H1 (cell line): Measurements from ENCODE around the gene CMKLR1. TPM values are rescaled to one million over a fixed set of nuclear protein-coding genes. Genes with fewer than 3 reads are reported as not detected.

Experiments used
- CTCF ChIA-PET: fragments of 300-600 bp; sonication (Branson Sonifier 250); formaldehyde crosslinking; loops from one replicate; lab custom pipeline; 2021; ENCODE audit not compliant: partially characterized antibody; lab: Charles Lee
- POLR2A ChIA-PET: fragments of 300-600 bp; sonication (Branson Sonifier 250); formaldehyde crosslinking; loops from one replicate; lab custom pipeline; 2021; ENCODE audit warnings: inconsistent platforms; ENCODE audit not compliant: partially characterized antibody; lab: Charles Lee
- DNase-seq, 2 experiments: peaks; one replicate each; pipeline versions ENCODE4 v3.0.0 to v3.0.0-alpha.2; 2010 to 2022; ENCODE audit warnings: low spot score in 2 of 2, low read depth in 1 of 2, mixed read lengths in 1 of 2
- FAIRE-seq: peaks from 2 replicates; lab custom pipeline; 2011; peaks lifted over from hg19 to GRCh38; lab: Jason Lieb, UNC
- H2AFZ ChIP-seq: 2 replicates; pipeline ENCODE4 v1.8.1; 2012; ENCODE audit warnings: low read length, inconsistent platforms
- H2AK5ac ChIP-seq: 2 replicates; pipeline ENCODE4 v1.6.1; 2013; ENCODE audit warnings: low read depth, low read length
- H2BK120ac ChIP-seq: replicated peaks from 2 replicates; pipeline ENCODE3; 2013; ENCODE audit warnings: low read depth, low read length, inconsistent platforms
- H2BK12ac ChIP-seq: 2 replicates; pipeline ENCODE4 v1.6.1; 2013; ENCODE audit warnings: low read depth, low read length
- H2BK15ac ChIP-seq: 2 replicates; pipeline ENCODE4 v1.6.1; 2013; ENCODE audit warnings: low read length
- H2BK20ac ChIP-seq: 2 replicates; pipeline ENCODE4 v1.6.1; 2013; ENCODE audit warnings: low read length
- H2BK5ac ChIP-seq: 2 replicates; pipeline ENCODE4 v1.6.1; 2013; ENCODE audit warnings: low read depth, low read length
- H3K14ac ChIP-seq: 2 replicates; pipeline ENCODE4 v1.6.1; 2013; ENCODE audit warnings: inconsistent platforms; ENCODE audit not compliant: insufficient read length
- H3K18ac ChIP-seq: 2 replicates; pipeline ENCODE4 v1.6.1; 2013; ENCODE audit warnings: low read length; ENCODE audit errors: extremely low read depth
- H3K23ac ChIP-seq: 2 replicates; pipeline ENCODE4 v1.6.1; 2013; ENCODE audit warnings: inconsistent platforms; ENCODE audit not compliant: insufficient read length
- H3K23me2 ChIP-seq: 2 replicates; pipeline ENCODE4 v1.6.1; 2013; ENCODE audit warnings: low read depth, low read length
- H3K27ac ChIP-seq: 2 replicates; pipeline ENCODE4 v1.6.1; 2011; ENCODE audit warnings: low read depth, low read length, inconsistent platforms
- H3K27me3 ChIP-seq, 4 experiments: replicated peaks in 1 of 4; 1 replicate in 1 of 4; 2 replicates in 3 of 4; pipeline versions ENCODE4 v1.6.1 to v1.8.1; 2011 to 2013; ENCODE audit warnings: low read length in 3 of 4, mild to moderate bottlenecking in 3 of 4, inconsistent platforms in 2 of 4, mixed read lengths in 2 of 4, moderate library complexity in 1 of 4; ENCODE audit not compliant: control insufficient read depth in 3 of 4, insufficient read depth in 3 of 4; ENCODE audit errors: extremely low read depth in 1 of 4
- H3K36me3 ChIP-seq, 4 experiments: 2 replicates each; pipeline versions ENCODE4 v1.6.1 to v1.8.1; 2011 to 2013; ENCODE audit warnings: mild to moderate bottlenecking in 4 of 4, low read length in 3 of 4, moderate library complexity in 2 of 4, control low read depth in 1 of 4, inconsistent platforms in 1 of 4; ENCODE audit not compliant: insufficient read depth in 4 of 4, control insufficient read depth in 2 of 4
- H3K4ac ChIP-seq: replicated peaks from 2 replicates; pipeline ENCODE3; 2013; ENCODE audit warnings: low read length, low read depth, mixed read lengths, inconsistent platforms; ENCODE audit not compliant: insufficient read length
- H3K4me1 ChIP-seq, 4 experiments: replicated peaks in 1 of 4; 1 replicate in 1 of 4; 2 replicates in 3 of 4; pipeline versions ENCODE4 v1.6.1 to v1.8.1; 2011 to 2013; ENCODE audit warnings: low read length in 3 of 4, inconsistent platforms in 2 of 4, mixed read lengths in 1 of 4; ENCODE audit not compliant: insufficient read depth in 4 of 4, control insufficient read depth in 3 of 4
- H3K4me2 ChIP-seq, 2 experiments: 2 replicates each; pipeline versions ENCODE4 v1.6.1 to v1.8.1; 2011 to 2013; ENCODE audit warnings: low read depth in 2 of 2, low read length in 2 of 2, control low read depth in 1 of 2, inconsistent platforms in 1 of 2, mild to moderate bottlenecking in 1 of 2; ENCODE audit not compliant: insufficient read depth in 1 of 2
- H3K4me3 ChIP-seq, 4 experiments: fragments of 200-600, 300-600 bp in 1 of 4; sonication (generic), shearing (Covaris generic), sonication (Bioruptor Twin) in 1 of 4; 2 replicates each; pipeline versions ENCODE4 v1.5.1 to v1.8.1; 2011 to 2016; ENCODE audit warnings: low read length in 4 of 4, low read depth in 3 of 4, control low read depth in 2 of 4, inconsistent platforms in 2 of 4, mild to moderate bottlenecking in 2 of 4, mixed read lengths in 1 of 4, moderate library complexity in 1 of 4; ENCODE audit not compliant: insufficient read depth in 2 of 4; ENCODE audit errors: extremely low read depth in 1 of 4
- H3K56ac ChIP-seq: replicated peaks from 2 replicates; pipeline ENCODE3; 2013; ENCODE audit warnings: low read depth, mild to moderate bottlenecking, mixed read lengths, low read length, inconsistent platforms; ENCODE audit not compliant: insufficient read length
- H3K79me1 ChIP-seq: 2 replicates; pipeline ENCODE4 v1.6.1; 2013; ENCODE audit warnings: low read depth, low read length, control low read depth
- H3K79me2 ChIP-seq, 2 experiments: 2 replicates each; pipeline versions ENCODE4 v1.6.1 to v1.8.1; 2012 to 2013; ENCODE audit warnings: low read length in 2 of 2, mild to moderate bottlenecking in 2 of 2, inconsistent platforms in 1 of 2; ENCODE audit not compliant: insufficient read depth in 2 of 2, control insufficient read depth in 1 of 2
- H3K9ac ChIP-seq, 4 experiments: replicated peaks in 1 of 4; 1 replicate in 1 of 4; 2 replicates in 3 of 4; pipeline versions ENCODE4 v1.6.1 to v1.8.1; 2011 to 2013; ENCODE audit warnings: low read depth in 3 of 4, low read length in 3 of 4, control low read depth in 2 of 4, mild to moderate bottlenecking in 2 of 4, moderate library complexity in 2 of 4, inconsistent platforms in 1 of 4; ENCODE audit errors: extremely low read depth in 1 of 4
- H3K9me3 ChIP-seq, 2 experiments: 2 replicates each; pipeline versions ENCODE4 v1.6.1 to v1.8.1; 2012 to 2013; ENCODE audit warnings: mild to moderate bottlenecking in 2 of 2, moderate library complexity in 2 of 2, control low read depth in 1 of 2, inconsistent platforms in 1 of 2, low read depth in 1 of 2, low read length in 1 of 2, mixed read lengths in 1 of 2; ENCODE audit not compliant: insufficient read depth in 2 of 2
- H4K20me1 ChIP-seq, 2 experiments: replicated peaks in 1 of 2; 2 replicates each; pipeline versions ENCODE3 to v1.8.1; 2011 to 2013; ENCODE audit warnings: inconsistent platforms in 2 of 2, low read length in 2 of 2, mild to moderate bottlenecking in 1 of 2; ENCODE audit not compliant: insufficient read depth in 2 of 2, control insufficient read depth in 1 of 2
- H4K5ac ChIP-seq: 2 replicates; pipeline ENCODE4 v1.6.1; 2013; ENCODE audit warnings: low read length, low read depth, mixed read lengths, inconsistent platforms; ENCODE audit not compliant: insufficient read length
- H4K8ac ChIP-seq: 2 replicates; pipeline ENCODE4 v1.8.0; 2013; ENCODE audit warnings: mild to moderate bottlenecking, moderate library complexity, low read length, inconsistent platforms; ENCODE audit not compliant: insufficient read depth; ENCODE audit errors: extremely low read depth
- H4K91ac ChIP-seq: replicated peaks from 2 replicates; pipeline ENCODE3; 2013; ENCODE audit warnings: low read length, mixed read lengths, inconsistent platforms; ENCODE audit not compliant: insufficient read length
- CHD1 ChIP-seq: IDR thresholded peaks from 2 replicates; pipeline ENCODE4 v1.6.1; 2012; ENCODE audit warnings: low read depth, low read length, improper control_type of control experiment
- WGBS, 2 experiments: shearing (Covaris generic) in 1 of 2; methylation state at CpG; one replicate each; pipeline versions ENCODE4 v1.1.6 to v1.1.7; 2013 to 2015; ENCODE audit warnings: low lambda C conversion rate in 2 of 2, mixed read lengths in 2 of 2, inconsistent platforms in 1 of 2, low coverage in 1 of 2, missing lambda C conversion rate in 1 of 2; ENCODE audit not compliant: insufficient replicate concordance in 2 of 2, insufficient coverage in 1 of 2, insufficient read length in 1 of 2; ENCODE audit errors: extremely low coverage in 1 of 2, missing lambda C conversion rate in 1 of 2; 5-methylcytosine and 5-hydroxymethylcytosine counted together
- polyA plus RNA-seq, 7 experiments: library from polyadenylated mRNA; depleted of rRNA in 3 of 7; stranded (reverse) in 5 of 7; unstranded in 2 of 7; fragments of >200 nt in 5 of 7; fragments of 200-250 nt in 2 of 7; gene quantifications; 1 replicate in 5 of 7; 2 replicates in 1 of 7; 4 replicates in 1 of 7; pipeline versions ENCODE4 v1.2.1 to v1.2.3, GENCODE V29; 2011 to 2013; ENCODE audit warnings: missing spikeins in 2 of 7, mixed read lengths in 2 of 7
- total RNA-seq: library from RNA; stranded (reverse); fragmentation: NEBNext Ultra II Directional; extraction: Animal tissue kit (Norgen Biotek cat#: 25700); gene quantifications from 2 replicates; pipeline ENCODE4 v1.2.1, GENCODE V29; 2021

The CMKLR1 gene
- total and polyA plus RNA-seq, 2 of the 8 experiments (the other 6 are each of a cell fraction or from before 2014, with no cell fraction given): 2.1 to 2.8 TPM

DNA sequence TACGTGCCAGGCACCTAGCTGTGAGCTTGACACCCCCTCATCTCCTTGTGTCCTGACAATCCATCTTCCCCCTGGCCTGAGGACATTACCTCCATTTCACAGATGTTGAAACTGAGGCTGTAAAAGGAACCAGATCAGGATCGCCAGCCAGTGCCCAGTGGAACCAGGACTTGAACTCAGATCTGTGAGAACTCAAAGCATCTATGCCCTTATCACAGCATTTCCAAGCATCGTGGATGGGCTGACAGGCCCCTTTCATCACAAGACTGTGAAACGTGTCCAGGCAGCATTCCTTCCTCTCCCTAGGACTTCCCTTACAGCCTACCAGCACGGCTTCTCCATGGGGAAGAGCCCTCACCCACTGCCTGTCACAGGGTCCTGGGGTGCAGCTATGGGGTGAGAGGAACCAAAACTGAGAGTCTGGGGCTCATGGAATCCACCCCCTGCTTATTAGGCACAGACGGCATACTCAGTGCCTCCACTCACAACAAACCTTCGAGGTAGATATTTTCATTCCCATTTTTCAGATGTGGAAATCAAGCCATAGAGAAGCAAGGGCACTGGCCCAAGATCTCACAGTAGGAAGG is 26.9 kb downstream of the CMKLR1 start:
- no peaks in the 10 kb centered on the region; a peak in 1 of 8 replicates for H3K36me3 ChIP-seq
- peak overlapping the region; percentile 96; the same call in 1 of the 2 replicates for H2BK12ac ChIP-seq
- peak overlapping the region; percentile 49 for H3K4ac ChIP-seq
- H4K5ac ChIP-seq: no peak overlapping the region
- H3K9me3 ChIP-seq: no peaks in the 10 kb centered on the region
- no peaks in the 10 kb centered on the region for H4K20me1 ChIP-seq
- H2BK120ac ChIP-seq: peak overlapping the region; percentile 66
- no peak overlapping the region for H3K27ac ChIP-seq
- no peak overlapping the region for H2AFZ ChIP-seq
- H4K91ac ChIP-seq: peak overlapping the region; percentile 86
- no peaks in the 10 kb centered on the region for H3K79me1 ChIP-seq
- no peak overlapping the region for H3K9ac ChIP-seq
- H2AK5ac ChIP-seq: no peak overlapping the region; the same call in 1 of the 2 replicates
- peak overlapping the region; percentile 9; the same call in 1 of the 2 replicates for H3K18ac ChIP-seq
- FAIRE-seq (no peak), DNase-seq (no peak)
- H2BK20ac ChIP-seq: no peak overlapping the region; the same call in 1 of the 2 replicates
- CTCF ChIA-PET: no interaction called here
- no peak overlapping the region for H3K4me2 ChIP-seq
- peak overlapping the region; percentile 10; the same call in 1 of the 2 replicates for H2BK5ac ChIP-seq
- TF ChIP-seq CHD1: no peak
- POLR2A ChIA-PET: no interaction called here
- WGBS, 2 experiments: 86% methylated on average over 7 of the region's 7 CpGs; no CpG with 5 or more reads in 1 of the 2 experiments
- H3K56ac ChIP-seq: no peak overlapping the region
- H3K4me1 ChIP-seq: peaks cover 7 to 19% (median 13%) of the 10 kb centered on the region in 4 experiments
- H2BK15ac ChIP-seq: no peak overlapping the region; the same call in 1 of the 2 replicates
- H4K8ac ChIP-seq: no peak overlapping the region
- no peak overlapping the region for H3K4me3 ChIP-seq
- H3K14ac ChIP-seq: no peak overlapping the region
- no peaks in the 10 kb centered on the region for H3K27me3 ChIP-seq
- no peak overlapping the region for H3K23ac ChIP-seq
- H3K79me2 ChIP-seq: no peaks in the 10 kb centered on the region
- H3K23me2 ChIP-seq: no peaks in the 10 kb centered on the region; the same call in 1 of the 2 replicates
